ENCODE results near the gene FGFR2. TPM values are rescaled to one million over a fixed set of nuclear protein-coding genes. Genes with fewer than 3 reads are reported as not detected.

Gene FGFR2
- total RNA-seq, 4 donors from 2014 or later: 8.4 to 16.5 (median 9.2) TPM

- 67 to 74% methylated on average over 8 of the region's 8 CpGs for WGBS, 2 donors
- DNase-seq (ENCODE audit: low spot score in 2 of 2): no peak
Observed at GRCh38 chr10:121541450-121542120, 56.7 kb downstream of the FGFR2 start.

GRCh38 chr10:121540732-121541395 lies 57.4 kb downstream of the FGFR2 start:
- H3K9me3 ChIP-seq: no peaks in the 10 kb centered on the region
- no peak overlapping the region for H3K4me3 ChIP-seq
- H3K27ac ChIP-seq: no peak overlapping the region
- no peaks in the 10 kb centered on the region for H3K36me3 ChIP-seq
- no peaks in the 10 kb centered on the region for H3K4me1 ChIP-seq
- no peak for TF ChIP-seq EP300 (IDR thresholded peaks at IDR 0.05)
- TF ChIP-seq POLR2A (IDR thresholded peaks at IDR 0.05): no peak
- no peak for TF ChIP-seq CTCF (IDR thresholded peaks at IDR 0.05)
- DNase-seq (ENCODE audit: low spot score in 2 of 2): no peak
- no peaks in the 10 kb centered on the region for H3K27me3 ChIP-seq
- 64 to 73% methylated on average over 6 of the region's 6 CpGs for WGBS, 2 donors

More at GRCh38 chr10:121541450-121542120, 56.7 kb downstream of the FGFR2 start:
- no peak overlapping the region for H3K27ac ChIP-seq
- no peaks in the 10 kb centered on the region for H3K4me1 ChIP-seq
- no peaks in the 10 kb centered on the region for H3K9me3 ChIP-seq
- H3K27me3 ChIP-seq: no peaks in the 10 kb centered on the region
- no peak overlapping the region for H3K4me3 ChIP-seq
- no peaks in the 10 kb centered on the region for H3K36me3 ChIP-seq
- no peak for TF ChIP-seq POLR2A (IDR thresholded peaks at IDR 0.05)
- no peak for TF ChIP-seq CTCF (IDR thresholded peaks at IDR 0.05)
- no peak for TF ChIP-seq EP300 (IDR thresholded peaks at IDR 0.05)

GRCh38 chr10:121539786-121540185 lies 58.5 kb downstream of the FGFR2 start:
- Histone ChIP-seq H3K4me3 (no peak overlapping the region), H3K36me3 (no peaks in the 10 kb centered on the region), H3K4me1 (no peaks in the 10 kb centered on the region), H3K27me3 (no peaks in the 10 kb centered on the region), H3K27ac (no peak overlapping the region), H3K9me3 (no peaks in the 10 kb centered on the region)
- no peak for TF ChIP-seq CTCF (IDR thresholded peaks at IDR 0.05)
- no peak for TF ChIP-seq EP300 (IDR thresholded peaks at IDR 0.05)
- TF ChIP-seq POLR2A (IDR thresholded peaks at IDR 0.05): no peak
- DNase-seq (ENCODE audit: low spot score in 2 of 2): no peak
- 86 to 92% methylated on average over 7 of the region's 7 CpGs for WGBS, 2 donors

- H3K27me3 ChIP-seq: no peaks in the 10 kb centered on the region
- H3K27ac ChIP-seq: no peak overlapping the region
- no peak for TF ChIP-seq EP300 (IDR thresholded peaks at IDR 0.05)
- no peak for TF ChIP-seq POLR2A (IDR thresholded peaks at IDR 0.05)
- TF ChIP-seq CTCF (IDR thresholded peaks at IDR 0.05): no peak
- H3K36me3 ChIP-seq: no peaks in the 10 kb centered on the region
- 62 to 66% methylated on average over 8 of the region's 8 CpGs for WGBS, 2 donors
- DNase-seq (ENCODE audit: low spot score in 2 of 2): no peak
- H3K9me3 ChIP-seq: no peaks in the 10 kb centered on the region
- no peak overlapping the region for H3K4me3 ChIP-seq
- no peaks in the 10 kb centered on the region for H3K4me1 ChIP-seq
Observed at GRCh38 chr10:121536310-121536913, 61.8 kb downstream of the FGFR2 start.

GRCh38 chr10:121535381-121535780 lies 62.9 kb downstream of the FGFR2 start:
- Histone ChIP-seq H3K4me1 (no peaks in the 10 kb centered on the region), H3K27me3 (no peaks in the 10 kb centered on the region), H3K36me3 (no peaks in the 10 kb centered on the region), H3K9me3 (no peaks in the 10 kb centered on the region), H3K27ac (no peak overlapping the region), H3K4me3 (no peak overlapping the region)
- TF ChIP-seq CTCF (IDR thresholded peaks at IDR 0.05) (no peak), EP300 (IDR thresholded peaks at IDR 0.05) (no peak), POLR2A (IDR thresholded peaks at IDR 0.05) (no peak)
- DNase-seq (ENCODE audit: low spot score in 2 of 2): no peak
- 83 to 87% methylated on average over 8 of the region's 8 CpGs for WGBS, 2 donors

All from tibial nerve (tissue), 4 donors.